H9 (cell line): Measurements from ENCODE around the gene LEMD1. TPM values are rescaled to one million over a fixed set of nuclear protein-coding genes. Genes with fewer than 3 reads are reported as not detected.

Source experiments
- DNase-seq: peaks from one replicate; pipeline ENCODE4 v3.0.0-alpha.2; 2017
- H2AFZ ChIP-seq: one replicate; pipeline ENCODE4 v1.6.1; 2013; ENCODE audit warnings: mild to moderate bottlenecking, low read length, control low read depth, moderate library complexity
- H2AK5ac ChIP-seq: 2 replicates; pipeline ENCODE4 v1.6.1; 2013; ENCODE audit warnings: low read length, control low read depth, mixed read lengths; ENCODE audit not compliant: insufficient read length
- H2BK120ac ChIP-seq: one replicate; pipeline ENCODE4 v1.6.1; 2013; ENCODE audit warnings: low read depth, mild to moderate bottlenecking, low read length, control low read depth, inconsistent platforms; ENCODE audit not compliant: poor library complexity, severe bottlenecking
- H2BK12ac ChIP-seq: 2 replicates; pipeline ENCODE4 v1.6.1; 2013; ENCODE audit warnings: low read length, control low read depth, mixed read lengths, low read depth; ENCODE audit not compliant: insufficient read length
- H2BK15ac ChIP-seq: 2 replicates; pipeline ENCODE4 v1.6.1; 2013; ENCODE audit warnings: low read depth, low read length, control low read depth
- H2BK20ac ChIP-seq: one replicate; pipeline ENCODE4 v1.6.1; 2013; ENCODE audit warnings: low read depth, mild to moderate bottlenecking, low read length, control low read depth, inconsistent platforms; ENCODE audit not compliant: poor library complexity, severe bottlenecking
- H2BK5ac ChIP-seq: 2 replicates; pipeline ENCODE4 v1.6.1; 2013; ENCODE audit warnings: low read length, control low read depth, mixed read lengths; ENCODE audit not compliant: insufficient read length
- H3K14ac ChIP-seq: 2 replicates; pipeline ENCODE4 v1.6.1; 2013; ENCODE audit warnings: low read length, control low read depth; ENCODE audit not compliant: insufficient read depth
- H3K18ac ChIP-seq: 2 replicates; pipeline ENCODE4 v1.6.1; 2013; ENCODE audit warnings: low read depth, mild to moderate bottlenecking, mixed read lengths, low read length, control low read depth; ENCODE audit not compliant: insufficient read length
- H3K23ac ChIP-seq: 2 replicates; pipeline ENCODE4 v1.6.1; 2013; ENCODE audit warnings: low read length, control low read depth, mixed read lengths, low read depth; ENCODE audit not compliant: insufficient read length
- H3K23me2 ChIP-seq: 2 replicates; pipeline ENCODE4 v1.6.1; 2013; ENCODE audit warnings: low read depth, mild to moderate bottlenecking, mixed read lengths, low read length, control low read depth; ENCODE audit not compliant: insufficient read length, poor library complexity, severe bottlenecking
- H3K27ac ChIP-seq: 2 replicates; pipeline ENCODE4 v1.5.1; 2013; ENCODE audit warnings: low read length, control low read depth, mixed read lengths, low read depth; ENCODE audit not compliant: insufficient read length
- H3K27me3 ChIP-seq: 2 replicates; pipeline ENCODE4 v1.6.1; 2013; ENCODE audit warnings: low read length, control low read depth, inconsistent platforms; ENCODE audit not compliant: insufficient read depth
- H3K4ac ChIP-seq: 2 replicates; pipeline ENCODE4 v1.6.1; 2013; ENCODE audit warnings: low read depth, mild to moderate bottlenecking, control low read depth, inconsistent platforms, low read length, moderate library complexity
- H3K4me1 ChIP-seq: 2 replicates; pipeline ENCODE4 v1.6.1; 2013; ENCODE audit warnings: low read length, control low read depth, inconsistent platforms; ENCODE audit not compliant: insufficient read depth
- H3K4me2 ChIP-seq: 2 replicates; pipeline ENCODE4 v1.6.1; 2013; ENCODE audit warnings: low read length, control low read depth, mixed read lengths; ENCODE audit not compliant: insufficient read length, insufficient read depth
- H3K56ac ChIP-seq: 2 replicates; pipeline ENCODE4 v1.6.1; 2013; ENCODE audit warnings: low read depth, mild to moderate bottlenecking, mixed read lengths, low read length, control low read depth; ENCODE audit not compliant: insufficient read length
- H3K79me1 ChIP-seq: 2 replicates; pipeline ENCODE4 v1.6.1; 2013; ENCODE audit warnings: low read depth, mild to moderate bottlenecking, moderate library complexity, low read length, control low read depth, inconsistent platforms; ENCODE audit not compliant: insufficient read depth, poor library complexity, severe bottlenecking
- H3K79me2 ChIP-seq: 2 replicates; pipeline ENCODE4 v1.6.1; 2013; ENCODE audit warnings: low read length, control low read depth, inconsistent platforms; ENCODE audit not compliant: insufficient read depth
- H3K9ac ChIP-seq: 2 replicates; pipeline ENCODE4 v1.6.1; 2013; ENCODE audit warnings: low read length, control low read depth, mixed read lengths; ENCODE audit not compliant: insufficient read length; ENCODE audit errors: extremely low read depth
- H3K9me3 ChIP-seq: one replicate; pipeline ENCODE4 v1.6.1; 2013; ENCODE audit warnings: low read depth, low read length, inconsistent platforms; ENCODE audit not compliant: control insufficient read depth
- H3T11ph ChIP-seq: one replicate; pipeline ENCODE4 v1.6.1; 2013; ENCODE audit warnings: mild to moderate bottlenecking, low read length, control low read depth, inconsistent platforms
- H4K20me1 ChIP-seq: one replicate; pipeline ENCODE4 v1.6.1; 2013; ENCODE audit not compliant: control insufficient read depth, insufficient read length, insufficient read depth
- H4K5ac ChIP-seq: 2 replicates; pipeline ENCODE4 v1.6.1; 2013; ENCODE audit warnings: low read depth, mild to moderate bottlenecking, mixed read lengths, low read length, control low read depth; ENCODE audit not compliant: insufficient read length
- H4K8ac ChIP-seq: replicated peaks from 2 replicates; pipeline ENCODE4 v1.6.1; 2013; ENCODE audit warnings: low read length, control low read depth, mixed read lengths, low read depth; ENCODE audit not compliant: insufficient read length
- H4K91ac ChIP-seq: 2 replicates; pipeline ENCODE4 v1.6.1; 2013; ENCODE audit warnings: low read depth, mild to moderate bottlenecking, moderate library complexity, mixed read lengths, low read length, control low read depth; ENCODE audit not compliant: insufficient read length
- H3K27ac Mint-ChIP-seq, 3 experiments: 2 replicates in 2 of 3; 3 replicates in 1 of 3; pipeline ENCODE4 v1.8.0; 2020 to 2021; ENCODE audit warnings: mixed read lengths in 3 of 3, mild to moderate bottlenecking in 1 of 3, moderate library complexity in 1 of 3
- H3K27me3 Mint-ChIP-seq: 2 replicates; pipeline ENCODE4 v1.8.0; 2021; ENCODE audit warnings: low read depth, mild to moderate bottlenecking, moderate library complexity, mixed read lengths
- H3K36me3 Mint-ChIP-seq, 3 experiments: 2 replicates in 2 of 3; 3 replicates in 1 of 3; pipeline ENCODE4 v1.8.0; 2020 to 2021; ENCODE audit warnings: low read depth in 3 of 3, mixed read lengths in 3 of 3; ENCODE audit not compliant: insufficient read depth in 1 of 3
- H3K4me1 Mint-ChIP-seq, 2 experiments: 2 replicates each; pipeline ENCODE4 v1.8.0; 2020; ENCODE audit warnings: mixed read lengths in 2 of 2
- H3K4me3 Mint-ChIP-seq, 2 experiments: 2 replicates in 1 of 2; 3 replicates in 1 of 2; pipeline ENCODE4 v1.8.0; 2020 to 2021; ENCODE audit warnings: mild to moderate bottlenecking in 2 of 2, mixed read lengths in 2 of 2, moderate library complexity in 1 of 2
- H3K9me3 Mint-ChIP-seq, 2 experiments: 2 replicates in 1 of 2; 3 replicates in 1 of 2; pipeline ENCODE4 v1.8.0; 2020; ENCODE audit warnings: mild to moderate bottlenecking in 2 of 2, mixed read lengths in 2 of 2, moderate library complexity in 1 of 2
- WGBS: extraction: QIAGEN DNeasy Blood & Tissue Kit; methylation state at CpG from one replicate; pipeline ENCODE4 v1.1.7; 2013; ENCODE audit warnings: missing lambda C conversion rate, low lambda C conversion rate, mixed read lengths; ENCODE audit not compliant: insufficient read length; ENCODE audit errors: extremely low coverage; 5-methylcytosine and 5-hydroxymethylcytosine counted together
- total RNA-seq: library from RNA; stranded (reverse); gene quantifications from 2 replicates; pipeline ENCODE4 v1.2.1, GENCODE V29; 2021
- TF ChIP-seq, protein P1 (sequence below): fragments of 200-600 bp; sonication (generic); conservative IDR thresholded peaks from 3 replicates; pipeline ENCODE4 v1.8.0; 2021; ENCODE audit warnings: antibody characterized with exemption, mild to moderate bottlenecking

LEMD1 gene
- total RNA-seq, 1 experiment from 2014 or later, result 11.8 TPM

DNA sequence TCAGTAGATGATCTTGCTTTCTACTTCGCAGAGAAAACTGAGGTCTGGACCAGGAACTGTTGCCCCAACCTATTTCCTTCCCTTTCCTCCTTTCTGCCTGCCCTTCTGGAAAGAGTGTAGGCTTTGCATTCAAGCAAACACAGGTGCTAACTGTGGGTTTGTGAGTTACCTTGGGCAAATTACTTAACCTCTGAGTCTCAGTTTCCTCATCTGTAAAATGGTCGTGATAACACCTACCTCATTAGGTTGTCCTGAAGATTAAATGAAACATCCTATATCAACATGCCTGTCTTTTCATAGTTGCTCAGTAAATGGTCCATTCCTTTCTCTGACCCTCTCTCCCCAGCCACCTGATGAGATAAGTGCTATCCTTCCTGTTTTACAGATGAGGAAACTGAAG lies 43.5 kb upstream of the LEMD1 start:
- Mint-ChIP-seq H3K27me3 (peaks cover 27% of the 10 kb centered on the region), H3K4me3 (no peak overlapping the region), H3K9me3 (no peaks in the 10 kb centered on the region), H3K4me1 (peaks cover 10 to 16% of the 10 kb centered on the region in 2 experiments), H3K36me3 (no peaks in the 10 kb centered on the region), H3K27ac (no peak overlapping the region)
- WGBS, result no CpG with 5 or more reads among the region's 2 CpGs
- H3K27ac ChIP-seq, result no peak overlapping the region
- TF ChIP-seq, protein P1, sequence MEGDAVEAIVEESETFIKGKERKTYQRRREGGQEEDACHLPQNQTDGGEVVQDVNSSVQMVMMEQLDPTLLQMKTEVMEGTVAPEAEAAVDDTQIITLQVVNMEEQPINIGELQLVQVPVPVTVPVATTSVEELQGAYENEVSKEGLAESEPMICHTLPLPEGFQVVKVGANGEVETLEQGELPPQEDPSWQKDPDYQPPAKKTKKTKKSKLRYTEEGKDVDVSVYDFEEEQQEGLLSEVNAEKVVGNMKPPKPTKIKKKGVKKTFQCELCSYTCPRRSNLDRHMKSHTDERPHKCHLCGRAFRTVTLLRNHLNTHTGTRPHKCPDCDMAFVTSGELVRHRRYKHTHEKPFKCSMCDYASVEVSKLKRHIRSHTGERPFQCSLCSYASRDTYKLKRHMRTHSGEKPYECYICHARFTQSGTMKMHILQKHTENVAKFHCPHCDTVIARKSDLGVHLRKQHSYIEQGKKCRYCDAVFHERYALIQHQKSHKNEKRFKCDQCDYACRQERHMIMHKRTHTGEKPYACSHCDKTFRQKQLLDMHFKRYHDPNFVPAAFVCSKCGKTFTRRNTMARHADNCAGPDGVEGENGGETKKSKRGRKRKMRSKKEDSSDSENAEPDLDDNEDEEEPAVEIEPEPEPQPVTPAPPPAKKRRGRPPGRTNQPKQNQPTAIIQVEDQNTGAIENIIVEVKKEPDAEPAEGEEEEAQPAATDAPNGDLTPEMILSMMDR, result no peak
- no peak overlapping the region for H2BK5ac ChIP-seq
- H3K4me1 ChIP-seq, result peaks cover 2% of the 10 kb centered on the region; the same call in 1 of the 2 replicates
- H3K9me3 ChIP-seq, result no peaks in the 10 kb centered on the region
- no peak overlapping the region for H4K91ac ChIP-seq
- H3K79me1 ChIP-seq, result no peaks in the 10 kb centered on the region
- H3K4me2 ChIP-seq, result no peak overlapping the region
- H3K56ac ChIP-seq, result no peak overlapping the region
- no peaks in the 10 kb centered on the region for H3K79me2 ChIP-seq
- H4K8ac ChIP-seq, result no peak overlapping the region
- DNase-seq, result no peak
- H3T11ph ChIP-seq, result no peak overlapping the region
- H2BK20ac ChIP-seq, result no peak overlapping the region
- peaks cover 2% of the 10 kb centered on the region for H4K20me1 ChIP-seq
- no peak overlapping the region for H3K23ac ChIP-seq
- H2AK5ac ChIP-seq, result no peak overlapping the region
- H3K27me3 ChIP-seq, result no peaks in the 10 kb centered on the region
- no peak overlapping the region for H2BK120ac ChIP-seq
- H3K14ac ChIP-seq, result no peak overlapping the region
- no peaks in the 10 kb centered on the region for H3K23me2 ChIP-seq
- H2AFZ ChIP-seq, result no peak overlapping the region
- H3K18ac ChIP-seq, result no peak overlapping the region
- H3K9ac ChIP-seq, result no peak overlapping the region
- H2BK12ac ChIP-seq, result no peak overlapping the region
- H4K5ac ChIP-seq, result no peak overlapping the region
- H2BK15ac ChIP-seq, result no peak overlapping the region
- H3K4ac ChIP-seq, result no peak overlapping the region
